Endothelial cell of umbilical vein (primary cell): ENCODE data around the gene GAS7. TPM values are rescaled to one million over a fixed set of nuclear protein-coding genes. Genes with fewer than 3 reads are reported as not detected.

Experiments
- BruUV-seq: library from RNA; stranded (reverse); fragments of 400-500 nt; replicated peaks from 2 replicates; lab custom pipeline; 2021; lab: Mats Ljungman, UMichigan
- CTCF ChIA-PET: fragments of 300-600, 350-600 bp; sonication (Branson Sonifier 250); formaldehyde crosslinking; loops from one replicate; lab custom pipeline; 2021; ENCODE audit warnings: antibody characterized with exemption, inconsistent platforms; lab: Charles Lee
- POLR2A ChIA-PET: fragments of 300-600, 350-600 bp; sonication (Branson Sonifier 250); formaldehyde crosslinking; loops from one replicate; lab custom pipeline; 2021; ENCODE audit warnings: antibody characterized with exemption, inconsistent platforms; lab: Charles Lee
- DNase-seq: peaks from one replicate; pipeline ENCODE4 v3.0.0-alpha.2; 2011; ENCODE audit warnings: low read depth, low spot score
- FAIRE-seq: peaks from 2 replicates; lab custom pipeline; 2011; peaks lifted over from hg19 to GRCh38; lab: Jason Lieb, UNC
- H2AFZ ChIP-seq: 2 replicates; pipeline ENCODE4 v1.6.0; 2012; ENCODE audit warnings: low read depth, low read length, control low read depth, inconsistent platforms
- H3K27ac ChIP-seq: 2 replicates; pipeline ENCODE4 v1.5.1; 2011; ENCODE audit warnings: low read depth, mild to moderate bottlenecking, control low read depth, low read length, moderate library complexity; ENCODE audit not compliant: insufficient read depth
- H3K27me3 ChIP-seq, 2 experiments: 2 replicates each; pipeline versions ENCODE4 v1.6.0 to v1.6.1; 2011; ENCODE audit warnings: low read length in 2 of 2, mixed read lengths in 1 of 2; ENCODE audit not compliant: control insufficient read depth in 2 of 2, insufficient read depth in 2 of 2
- H3K36me3 ChIP-seq, 2 experiments: 2 replicates in 1 of 2; 3 replicates in 1 of 2; pipeline ENCODE4 v1.5.1; 2011; ENCODE audit warnings: low read length in 2 of 2, mild to moderate bottlenecking in 1 of 2, moderate library complexity in 1 of 2; ENCODE audit not compliant: control insufficient read depth in 2 of 2, insufficient read depth in 2 of 2; ENCODE audit errors: extremely low read depth in 1 of 2
- H3K4me1 ChIP-seq: 3 replicates; pipeline ENCODE4 v1.5.1; 2011; ENCODE audit warnings: mild to moderate bottlenecking, low read length; ENCODE audit not compliant: control insufficient read depth, insufficient read depth; ENCODE audit errors: extremely low read depth
- H3K4me2 ChIP-seq: 2 replicates; pipeline ENCODE4 v1.6.1; 2011; ENCODE audit warnings: low read length, control low read depth, mixed read lengths; ENCODE audit not compliant: insufficient read depth
- H3K4me3 ChIP-seq, 3 experiments: fragments of 200-600 bp in 1 of 3; sonication (generic), shearing (Covaris generic) in 1 of 3; replicated peaks in 1 of 3; 2 replicates each; pipeline ENCODE4 v1.5.1; 2011 to 2016; ENCODE audit warnings: control low read depth in 3 of 3, low read length in 3 of 3, mild to moderate bottlenecking in 2 of 3, inconsistent platforms in 1 of 3, low read depth in 1 of 3, moderate library complexity in 1 of 3; ENCODE audit not compliant: insufficient read depth in 1 of 3
- H3K79me2 ChIP-seq: 2 replicates; pipeline ENCODE4 v1.6.0; 2012; ENCODE audit warnings: low read length, inconsistent platforms; ENCODE audit not compliant: control insufficient read depth, insufficient read depth
- H3K9ac ChIP-seq: replicated peaks from 2 replicates; pipeline ENCODE3; 2011; ENCODE audit warnings: low read length, control low read depth; ENCODE audit not compliant: insufficient read depth; ENCODE audit errors: extremely low read depth
- H3K9me1 ChIP-seq: replicated peaks from 3 replicates; pipeline ENCODE4 v1.6.0; 2011; ENCODE audit warnings: mild to moderate bottlenecking, low read length; ENCODE audit not compliant: control insufficient read depth, insufficient read depth; ENCODE audit errors: extremely low read depth
- H3K9me3 ChIP-seq: replicated peaks from 2 replicates; pipeline ENCODE4 v1.5.1; 2012; ENCODE audit warnings: low read length, inconsistent platforms; ENCODE audit not compliant: control insufficient read depth, insufficient read depth
- H4K20me1 ChIP-seq: replicated peaks from 2 replicates; pipeline ENCODE3; 2011; ENCODE audit warnings: mild to moderate bottlenecking, low read length; ENCODE audit not compliant: control insufficient read depth, insufficient read depth; ENCODE audit errors: extremely low read depth
- EZH2 ChIP-seq: IDR thresholded peaks from 2 replicates; pipeline ENCODE4 v1.6.1; 2012; ENCODE audit warnings: borderline replicate concordance, low read depth, mild to moderate bottlenecking, moderate library complexity, low read length, inconsistent platforms; ENCODE audit not compliant: severe bottlenecking
- FOS ChIP-seq: IDR thresholded peaks from 2 replicates; pipeline ENCODE4 v1.6.1; 2011; ENCODE audit warnings: mild to moderate bottlenecking, low read length, moderate library complexity, borderline replicate concordance; ENCODE audit not compliant: insufficient read depth
- GATA2 ChIP-seq: IDR thresholded peaks from 2 replicates; pipeline ENCODE4 v1.7.0; 2011; ENCODE audit warnings: low read depth, mild to moderate bottlenecking, moderate library complexity, mixed read lengths, low read length; ENCODE audit not compliant: insufficient read length, insufficient read depth
- JUN ChIP-seq: IDR thresholded peaks from 2 replicates; pipeline ENCODE4 v1.6.1; 2011; ENCODE audit warnings: borderline replicate concordance, low read depth; ENCODE audit not compliant: insufficient read length, insufficient read depth
- MYC ChIP-seq: IDR thresholded peaks from one replicate; pipeline ENCODE4 v1.6.1; 2011; ENCODE audit warnings: mild to moderate bottlenecking, low read depth, low read length
- POLR2A ChIP-seq: IDR thresholded peaks from 2 replicates; pipeline ENCODE4 v1.6.1; 2012; ENCODE audit warnings: low read depth, mild to moderate bottlenecking, control low read depth, low read length
- POLR2AphosphoS5 ChIP-seq: IDR thresholded peaks from 2 replicates; pipeline ENCODE4 v1.6.1; 2012; ENCODE audit warnings: low read depth, mild to moderate bottlenecking, control low read depth, low read length, moderate library complexity; ENCODE audit not compliant: insufficient read depth
- dilution Hi-C: fragments of 300-500 bp; cut with MboI; formaldehyde crosslinking; loops from one replicate; pipeline ENCODE4 v1.15.0; 2019; ENCODE audit warnings: low sequenced_read_pairs; ENCODE audit not compliant: extremely low pct_ligation_motif_present
- intact Hi-C: fragments of 100-400 bp; cut with micrococcal nuclease; formaldehyde crosslinking; loops from one replicate; pipeline ENCODE4 v1.10.0; 2022
- polyA plus RNA-seq, 4 experiments: library from polyadenylated mRNA; depleted of rRNA in 3 of 4; stranded (reverse) in 3 of 4; unstranded in 1 of 4; fragments of >200 nt; gene quantifications; 2 replicates each; pipeline versions ENCODE4 v1.2.1 to v1.2.3, GENCODE V29; 2011 to 2012; ENCODE audit warnings: missing spikeins in 1 of 4
- total RNA-seq: library from RNA; stranded (reverse); gene quantifications from 2 replicates; pipeline ENCODE4 v1.2.3, GENCODE V29; 2021
- TF ChIP-seq, protein P1 (sequence below), 2 donors: IDR thresholded peaks; 1 replicate in 1 of 2; 2 replicates in 1 of 2; pipeline ENCODE4 v1.5.1; 2011; ENCODE audit warnings: low read length in 2 of 2, mild to moderate bottlenecking in 2 of 2, moderate library complexity in 2 of 2, control low read depth in 1 of 2, inconsistent platforms in 1 of 2, low read depth in 1 of 2; ENCODE audit not compliant: insufficient read depth in 1 of 2; ENCODE audit errors: extremely low read depth in 1 of 2
- TF ChIP-seq, protein P2 (sequence below): IDR thresholded peaks from 2 replicates; pipeline ENCODE4 v1.6.1; 2011; ENCODE audit not compliant: insufficient read depth, insufficient read length

GAS7 gene
- total and polyA plus RNA-seq, 2 donors (not counting 3 experiments of a cell fraction or from before 2014, with no cell fraction given) = not detected

DNA sequence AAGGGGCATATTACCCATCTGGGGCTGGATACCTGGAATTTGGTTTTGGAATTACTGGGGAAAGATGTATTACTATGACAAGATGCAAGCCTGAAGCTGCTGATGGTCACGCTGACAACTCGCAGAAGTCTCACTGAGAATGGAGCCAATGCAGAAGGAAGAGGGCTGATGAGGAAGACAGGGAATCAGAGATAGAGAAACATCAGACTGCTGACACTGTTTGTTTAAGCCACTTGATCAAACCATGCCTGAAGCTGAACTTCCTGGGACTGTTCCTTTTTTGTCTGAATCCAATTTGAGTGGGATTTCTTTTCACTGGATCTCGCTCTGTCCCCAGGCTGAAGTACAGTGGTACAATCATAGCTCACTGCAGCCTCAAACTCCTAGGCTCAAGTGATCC is 133.9 kb downstream of the GAS7 start:
- ChIA-PET POLR2A (no interaction called here), CTCF (no interaction called here)
- TF ChIP-seq POLR2AphosphoS5 (no peak), EZH2 (no peak), FOS (no peak), MYC (no peak), JUN (no peak), POLR2A (no peak), GATA2 (no peak)
- TF ChIP-seq, protein P1, sequence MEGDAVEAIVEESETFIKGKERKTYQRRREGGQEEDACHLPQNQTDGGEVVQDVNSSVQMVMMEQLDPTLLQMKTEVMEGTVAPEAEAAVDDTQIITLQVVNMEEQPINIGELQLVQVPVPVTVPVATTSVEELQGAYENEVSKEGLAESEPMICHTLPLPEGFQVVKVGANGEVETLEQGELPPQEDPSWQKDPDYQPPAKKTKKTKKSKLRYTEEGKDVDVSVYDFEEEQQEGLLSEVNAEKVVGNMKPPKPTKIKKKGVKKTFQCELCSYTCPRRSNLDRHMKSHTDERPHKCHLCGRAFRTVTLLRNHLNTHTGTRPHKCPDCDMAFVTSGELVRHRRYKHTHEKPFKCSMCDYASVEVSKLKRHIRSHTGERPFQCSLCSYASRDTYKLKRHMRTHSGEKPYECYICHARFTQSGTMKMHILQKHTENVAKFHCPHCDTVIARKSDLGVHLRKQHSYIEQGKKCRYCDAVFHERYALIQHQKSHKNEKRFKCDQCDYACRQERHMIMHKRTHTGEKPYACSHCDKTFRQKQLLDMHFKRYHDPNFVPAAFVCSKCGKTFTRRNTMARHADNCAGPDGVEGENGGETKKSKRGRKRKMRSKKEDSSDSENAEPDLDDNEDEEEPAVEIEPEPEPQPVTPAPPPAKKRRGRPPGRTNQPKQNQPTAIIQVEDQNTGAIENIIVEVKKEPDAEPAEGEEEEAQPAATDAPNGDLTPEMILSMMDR (IDR thresholded peaks at IDR 0.05; ENCODE audit: extremely low read depth in 1 of 2, insufficient read depth in 1 of 2, low read depth in 1 of 2, low read length in 2 of 2) = no peak
- TF ChIP-seq, protein P2, sequence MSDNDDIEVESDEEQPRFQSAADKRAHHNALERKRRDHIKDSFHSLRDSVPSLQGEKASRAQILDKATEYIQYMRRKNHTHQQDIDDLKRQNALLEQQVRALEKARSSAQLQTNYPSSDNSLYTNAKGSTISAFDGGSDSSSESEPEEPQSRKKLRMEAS = no peak
- H2AFZ ChIP-seq = no peak overlapping the region
- dilution Hi-C loops (no loop called here), intact Hi-C loops (no loop called here)
- no peaks in the 10 kb centered on the region for H3K9me1 ChIP-seq
- no peak overlapping the region for H3K4me2 ChIP-seq
- FAIRE-seq (no peak), DNase-seq (no peak)
- H3K4me3 ChIP-seq = no peak overlapping the region
- peaks cover 2% of the 10 kb centered on the region for H3K9me3 ChIP-seq
- H4K20me1 ChIP-seq = no peaks in the 10 kb centered on the region
- no peaks in the 10 kb centered on the region for H3K4me1 ChIP-seq
- BruUV-seq = no TSS peak
- no peaks in the 10 kb centered on the region for H3K27me3 ChIP-seq
- no peak overlapping the region for H3K27ac ChIP-seq
- no peaks in the 10 kb centered on the region for H3K36me3 ChIP-seq
- no peaks in the 10 kb centered on the region for H3K79me2 ChIP-seq
- H3K9ac ChIP-seq = no peak overlapping the region
